GM18502 (cell line): ENCODE data around the gene ORAI3.
A peak's percentile ranks its signal among the peaks of the same experiment; 100 is the strongest.

Source experiments
- ATAC-seq: cut with Tn5 transposase; IDR thresholded peaks from one replicate; pipeline ENCODE4 v1.9.1; 2021; ENCODE audit warnings: mild to moderate bottlenecking; ENCODE audit not compliant: unreplicated experiment, poor library complexity

The ORAI3 gene

DNA sequence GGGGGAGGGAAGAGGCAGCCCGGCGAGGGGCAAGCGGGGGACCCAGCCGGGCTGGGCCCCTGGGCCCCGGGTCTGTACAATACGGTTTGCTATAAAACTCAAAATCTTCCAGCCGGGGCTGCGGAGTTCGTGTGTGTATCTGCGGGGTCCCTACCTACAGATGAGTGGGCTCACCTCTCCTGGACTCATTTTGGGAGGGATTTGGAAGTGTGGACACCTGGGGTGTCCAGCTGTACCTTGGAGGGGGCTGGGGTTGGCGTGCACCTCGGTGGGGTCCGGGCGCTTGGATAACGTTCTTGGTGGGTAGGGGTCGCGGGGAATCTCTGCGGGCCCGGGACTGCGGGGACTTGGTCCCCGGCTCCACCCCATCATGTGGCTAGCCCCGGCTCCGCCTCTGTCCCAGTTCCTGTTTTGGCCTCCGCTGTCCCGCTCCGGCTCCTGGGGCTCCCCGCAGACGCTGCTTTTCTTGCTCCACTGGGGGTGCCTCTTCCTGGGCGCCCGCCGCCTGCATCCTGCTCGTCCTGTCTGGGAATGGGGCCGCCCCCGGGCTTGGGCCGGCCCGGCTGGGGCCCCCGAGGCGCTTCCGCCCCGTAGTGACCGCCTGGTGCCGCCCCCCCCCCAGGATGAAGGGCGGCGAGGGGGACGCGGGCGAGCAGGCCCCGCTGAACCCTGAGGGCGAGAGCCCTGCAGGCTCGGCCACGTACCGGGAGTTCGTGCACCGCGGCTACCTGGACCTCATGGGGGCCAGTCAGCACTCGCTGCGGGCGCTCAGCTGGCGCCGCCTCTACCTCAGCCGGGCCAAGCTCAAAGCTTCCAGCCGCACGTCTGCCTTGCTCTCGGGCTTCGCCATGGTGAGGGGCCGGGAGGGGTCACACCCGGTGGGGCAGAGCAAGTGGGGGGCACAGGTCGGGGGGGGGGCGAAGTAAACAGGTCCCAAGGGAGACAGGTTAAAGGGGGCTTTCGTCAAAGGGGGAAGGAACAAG lies at the start of gene ORAI3:
ORAI3 (plus strand) TSS at position 402 of the 983 bp plus-strand sequence; CDS start at position 624, 222 bp downstream.
- peak; percentile 70 for ATAC-seq

DNA sequence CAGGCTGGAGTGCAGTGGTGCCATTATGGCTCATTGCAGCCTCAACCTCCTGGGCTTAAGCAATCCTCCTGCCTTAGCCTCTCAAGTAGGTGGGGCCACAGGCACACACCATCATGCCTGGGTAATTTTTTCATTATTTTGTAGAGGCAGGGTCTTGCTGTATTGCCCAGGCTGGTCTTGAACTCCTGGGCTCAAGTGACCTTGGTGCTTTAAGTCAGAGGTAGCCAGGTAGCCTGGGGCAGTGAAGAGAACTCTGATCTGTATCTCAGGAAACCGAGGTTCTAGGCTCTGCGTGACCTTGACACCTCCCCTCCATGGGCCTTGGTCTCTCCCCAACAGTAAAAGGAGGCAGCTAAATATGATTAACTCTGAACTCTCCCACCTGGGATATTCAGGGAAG lies 49.1 kb upstream of the ORAI3 start:
- no peak for ATAC-seq

DNA sequence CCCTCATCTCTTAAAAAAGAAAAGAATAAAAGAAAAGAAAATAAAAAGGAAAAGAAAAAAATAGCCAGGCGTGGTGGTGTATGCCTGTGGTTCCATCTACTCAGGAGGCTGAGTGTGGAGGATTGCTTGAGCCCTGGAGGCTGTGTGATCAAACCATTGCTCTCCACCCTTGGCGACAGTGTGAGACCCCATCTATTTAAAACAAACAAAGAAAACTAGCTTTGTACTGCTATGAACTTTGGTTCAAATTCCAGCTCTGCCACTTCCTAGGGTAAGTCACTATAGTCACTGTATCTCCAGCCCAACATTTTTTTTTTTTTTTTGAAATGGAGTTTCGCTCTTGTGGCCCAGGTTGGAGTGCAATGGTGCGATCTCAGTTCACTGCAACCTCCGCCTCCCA lies 48.3 kb upstream of the ORAI3 start:
- ATAC-seq = no peak

DNA sequence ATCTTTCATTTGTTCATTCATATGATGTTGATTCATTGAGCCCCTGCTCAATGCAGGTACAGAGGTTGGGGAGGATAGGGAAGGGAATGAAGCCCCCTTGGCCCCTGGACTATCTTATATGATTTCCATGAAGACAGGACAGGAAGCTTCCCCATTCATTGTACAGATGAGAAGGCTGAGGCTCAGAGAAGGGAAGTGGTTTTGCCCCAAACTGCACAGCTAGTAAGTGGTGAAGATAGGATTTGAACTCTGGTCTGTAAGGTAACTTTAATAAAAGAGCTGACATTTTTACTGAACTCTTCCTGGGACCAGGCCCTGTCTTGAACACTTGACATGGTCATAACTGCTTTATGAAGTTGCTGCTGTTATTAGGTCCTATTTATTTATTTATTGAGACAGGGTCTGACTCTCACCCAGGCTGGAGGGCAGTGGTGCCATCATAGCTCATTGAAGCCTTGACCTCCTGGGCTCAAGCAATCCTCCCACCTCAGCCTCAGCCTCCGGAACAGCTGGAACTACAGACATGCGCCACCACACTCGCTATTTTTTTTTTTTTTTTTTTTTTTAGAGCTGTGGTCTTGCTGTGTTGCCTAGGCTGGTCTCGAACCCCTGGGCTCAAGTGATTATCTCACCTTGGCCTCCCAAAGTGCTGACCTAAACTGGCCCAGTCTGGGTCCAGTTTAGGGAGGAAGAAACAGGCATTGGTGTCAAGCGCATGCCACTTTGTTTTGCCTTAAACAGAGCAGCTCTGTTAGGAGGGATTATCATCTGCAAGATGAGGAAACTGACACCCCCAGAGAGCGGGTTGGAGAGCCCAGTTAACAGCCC lies 47.5 kb upstream of the ORAI3 start:
- ATAC-seq = no peak

GRCh38 chr16:30902029-30902972 lies 46.6 kb upstream of the ORAI3 start:
- peak; percentile 62 for ATAC-seq

GRCh38 chr16:30903002-30903401 lies 45.9 kb upstream of the ORAI3 start:
- no peak for ATAC-seq

DNA sequence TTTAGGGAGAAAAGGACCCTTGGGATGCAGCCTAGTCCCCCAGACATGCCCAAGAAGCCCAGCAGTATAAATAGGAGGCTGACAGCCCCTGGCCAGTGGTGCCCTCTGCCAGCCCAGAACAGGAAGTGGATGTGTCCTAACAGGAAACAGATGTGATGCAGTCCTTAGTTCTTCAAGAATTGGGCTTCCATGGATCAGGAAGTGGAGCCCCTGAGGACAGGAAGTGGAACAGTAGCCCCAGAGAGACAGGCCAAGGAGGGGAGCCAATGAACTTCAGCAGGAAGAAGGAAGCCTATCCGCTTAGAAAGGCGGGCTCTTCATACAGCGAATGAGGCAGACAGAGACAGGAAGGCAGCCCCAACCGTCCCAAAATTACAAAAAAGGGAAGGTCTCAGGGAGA lies 45.3 kb upstream of the ORAI3 start:
- ATAC-seq = no peak

DNA sequence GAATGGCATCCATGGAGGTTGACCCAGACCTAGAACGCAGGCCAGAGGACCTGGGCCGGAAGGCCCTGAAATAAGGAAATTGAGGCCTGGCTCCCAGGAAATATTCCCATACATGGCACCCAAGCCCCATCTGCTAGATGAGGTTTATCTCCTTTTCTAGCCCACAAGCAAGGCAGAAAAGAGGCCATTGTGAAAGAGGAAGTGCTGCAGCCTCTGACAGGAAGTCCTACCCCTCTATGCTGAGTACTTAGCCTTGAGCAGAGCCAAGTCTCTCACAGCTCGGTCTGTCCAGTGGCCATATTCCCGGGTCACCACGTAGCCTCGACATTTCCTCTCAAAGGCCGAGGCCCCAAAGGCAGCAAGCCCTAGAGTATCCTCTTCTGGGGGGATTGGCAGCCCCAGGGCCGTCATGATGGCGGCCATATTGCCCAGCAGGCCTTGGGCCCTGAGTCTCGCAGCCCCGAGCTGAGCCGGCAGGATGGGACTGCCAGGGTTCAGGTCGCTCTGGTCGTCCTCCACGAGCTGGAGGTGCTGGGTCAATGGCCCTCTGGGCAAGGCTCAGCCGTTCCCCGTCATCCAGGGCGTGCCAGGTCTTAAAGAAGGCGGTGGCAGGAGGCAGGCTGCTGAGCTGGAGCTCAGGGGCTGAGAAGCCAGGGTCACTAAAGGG lies 44.6 kb upstream of the ORAI3 start:
- no peak for ATAC-seq

DNA sequence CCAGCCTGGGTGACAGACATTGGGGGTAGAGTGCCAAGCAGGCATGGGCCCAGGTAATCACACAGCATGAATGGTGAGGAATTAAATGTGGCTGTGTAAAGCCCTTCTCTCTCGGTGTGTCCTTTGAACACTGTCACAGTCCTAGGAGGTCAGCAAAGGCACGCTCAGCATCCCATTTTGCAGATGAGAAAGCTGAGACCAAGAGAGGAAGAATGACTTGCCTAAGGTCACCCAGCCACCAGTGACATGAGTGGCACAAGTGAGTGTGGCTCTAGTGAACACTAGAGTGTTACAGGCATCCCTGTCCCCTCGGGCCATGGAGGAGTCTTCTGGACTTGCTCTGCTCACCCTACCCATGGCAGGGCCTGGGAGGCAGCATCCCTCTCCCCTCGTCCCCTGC lies 41.8 kb upstream of the ORAI3 start:
- ATAC-seq = no peak

DNA sequence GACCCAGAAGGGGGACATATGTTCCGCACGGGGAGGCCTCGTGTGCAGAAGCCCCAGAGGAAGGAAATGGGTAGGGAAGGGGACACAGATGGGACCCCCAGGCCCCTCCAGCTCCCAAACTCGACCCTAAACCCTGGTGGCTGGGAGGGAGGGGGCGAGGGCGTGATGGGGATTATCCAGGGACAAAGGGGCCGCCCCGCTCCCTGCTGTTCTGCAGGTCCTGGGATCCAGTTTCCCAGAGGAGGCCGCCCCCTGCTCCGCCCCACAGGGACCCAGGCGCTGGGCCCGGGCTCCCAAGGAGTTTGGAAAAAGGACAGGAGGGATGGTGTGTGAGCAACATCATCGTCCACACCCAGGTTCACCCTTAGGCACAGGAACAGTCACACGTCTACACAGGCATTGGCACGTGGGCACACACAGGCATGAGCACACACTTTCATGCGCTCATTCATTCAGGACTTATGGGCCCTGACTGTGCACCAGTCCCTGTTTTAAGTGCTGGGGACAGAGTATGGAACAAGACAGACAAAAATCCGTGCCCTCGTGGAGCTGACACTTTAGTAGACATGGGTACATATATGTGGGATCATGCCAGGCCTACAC lies 38.3 kb upstream of the ORAI3 start:
- ATAC-seq = no peak

GRCh38 chr16:30912794-30913412 lies 36.0 kb upstream of the ORAI3 start:
- ATAC-seq = no peak

DNA sequence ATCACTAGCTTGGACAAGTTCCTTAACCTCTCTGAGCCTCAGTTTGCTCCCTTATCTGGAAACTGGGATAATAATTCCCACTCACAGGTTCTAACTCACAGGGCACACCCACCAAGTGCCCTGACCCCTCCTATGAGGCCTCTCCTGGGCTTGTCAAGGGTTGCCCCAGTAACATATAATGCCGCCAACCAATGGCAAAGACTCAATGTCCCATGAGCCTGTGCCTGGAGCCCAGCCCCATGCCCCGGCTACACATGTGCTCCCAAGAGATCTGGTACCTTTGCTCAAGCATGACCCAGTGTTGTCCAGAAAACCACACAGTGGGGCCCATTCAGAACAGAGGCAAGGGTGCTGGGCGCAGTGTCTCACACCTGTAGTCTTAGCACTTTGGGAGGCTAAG lies 34.0 kb upstream of the ORAI3 start:
- no peak for ATAC-seq

DNA sequence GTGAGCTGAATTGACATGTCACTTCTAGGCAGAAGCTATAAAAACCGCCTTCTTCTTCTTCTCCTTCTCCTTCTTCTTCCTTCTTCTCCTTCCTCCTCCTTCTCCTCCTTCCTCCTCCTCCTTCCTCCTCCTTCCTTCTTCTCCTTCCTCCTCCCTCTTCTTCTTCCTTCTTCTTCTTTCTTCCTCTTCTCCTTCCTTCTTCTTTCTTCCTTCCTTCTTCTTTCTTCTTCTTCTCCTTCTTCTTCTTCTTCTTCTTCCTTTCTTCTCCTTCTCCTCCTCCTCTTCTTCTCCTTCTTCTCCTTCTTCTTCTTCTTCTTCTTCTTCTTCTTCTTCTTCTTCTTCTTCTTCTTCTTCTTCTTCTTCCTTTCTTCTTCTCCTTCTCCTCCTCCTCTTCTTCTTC lies 30.3 kb upstream of the ORAI3 start:
- ATAC-seq = no peak

DNA sequence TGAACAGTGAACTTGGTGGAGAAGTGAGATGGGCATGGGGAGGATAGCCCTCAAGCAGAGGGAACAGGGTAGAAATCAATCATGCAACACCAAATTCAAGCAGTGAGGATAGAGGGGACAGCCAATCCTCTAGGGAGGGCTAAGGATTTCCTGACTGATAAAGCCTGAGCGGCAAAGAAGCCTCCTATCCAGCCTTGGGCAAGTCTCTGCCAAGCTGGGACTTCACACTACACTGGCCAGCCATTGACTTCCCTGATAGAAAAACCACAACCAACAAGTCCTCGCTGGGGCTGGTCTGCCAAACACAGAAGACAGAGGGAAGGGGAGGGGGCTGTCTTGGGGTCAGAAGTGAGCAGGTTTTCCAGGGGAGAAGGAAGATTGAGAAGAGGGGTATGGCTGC lies 28.0 kb upstream of the ORAI3 start:
- ATAC-seq = no peak

DNA sequence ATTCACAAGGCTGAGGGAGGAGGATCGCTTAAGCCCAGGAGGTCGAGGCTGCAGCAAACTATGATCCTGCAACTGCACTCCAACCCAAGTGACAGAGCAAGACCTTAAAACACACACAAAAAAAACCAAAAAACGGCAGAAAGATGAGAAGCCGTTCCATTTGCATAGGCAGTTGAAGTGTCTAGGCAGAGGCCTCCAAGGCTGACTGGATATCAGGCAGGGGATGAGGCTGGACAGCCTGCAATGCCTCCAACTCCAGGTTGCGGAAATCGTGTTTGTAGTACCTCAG lies 27.5 kb upstream of the ORAI3 start:
- ATAC-seq = no peak

GRCh38 chr16:30921748-30922419 lies 27.0 kb upstream of the ORAI3 start:
- ATAC-seq = peak; percentile 3

- peak; percentile 71 for ATAC-seq
Measured at GRCh38 chr16:30922420-30922959, 26.4 kb upstream of the ORAI3 start.

- ATAC-seq = peak; percentile 67
Measured at GRCh38 chr16:30922960-30923535, 25.8 kb upstream of the ORAI3 start.
